ENCODE data around the gene VIPR1.

- TF ChIP-seq POLR2A (IDR thresholded peaks at IDR 0.05) = no peak
- no peak for TF ChIP-seq CTCF (IDR thresholded peaks at IDR 0.05)
- TF ChIP-seq POLR2AphosphoS5 (IDR thresholded peaks at IDR 0.05) = no peak
Measured at GRCh38 chr3:42498791-42499477, 3.5 kb upstream of the VIPR1 start.
